Activated CD4-positive, CD25-positive, alpha-beta regulatory T cell treated with anti-CD3 and anti-CD28 coated beads, Interleukin-2, amount 50 U/mL, for 24 hours (primary cell): ENCODE results near the gene MYL10.

Experiments used
- ATAC-seq, 2 donors: fragments of 150-1000 bp; cut with Tn5 transposase; one replicate each; pipeline ENCODE4 v1.10.0; 2021; ENCODE audit warnings: mild to moderate bottlenecking in 1 of 2, moderate library complexity in 1 of 2

Gene MYL10

GRCh38 chr7:101629171-101629570 is at the start of gene MYL10:
Gene MYL10 (minus strand): TSS chr7:101629296. CDS start chr7:101629118, 178 bp downstream.
- no peak for ATAC-seq

- ATAC-seq: no peak
Observed at GRCh38 chr7:101678658-101679057, 49.6 kb upstream of the MYL10 start.

GRCh38 chr7:101677797-101678479 is 48.8 kb upstream of the MYL10 start:
- ATAC-seq: no peak

GRCh38 chr7:101677391-101677790 is 48.3 kb upstream of the MYL10 start:
- no peak for ATAC-seq

GRCh38 chr7:101676956-101677355 is 47.9 kb upstream of the MYL10 start:
- ATAC-seq: no peak

GRCh38 chr7:101676062-101676598 is 47.0 kb upstream of the MYL10 start:
- ATAC-seq: no peak

- no peak for ATAC-seq
Observed at GRCh38 chr7:101674439-101674838, 45.3 kb upstream of the MYL10 start.

- no peak for ATAC-seq
Observed at GRCh38 chr7:101673951-101674350, 44.9 kb upstream of the MYL10 start.

- no peak for ATAC-seq
Observed at GRCh38 chr7:101673315-101673714, 44.2 kb upstream of the MYL10 start.

GRCh38 chr7:101671371-101672356 is 42.6 kb upstream of the MYL10 start:
- no peak for ATAC-seq

GRCh38 chr7:101669307-101669706 is 40.2 kb upstream of the MYL10 start:
- ATAC-seq: no peak

- no peak for ATAC-seq
Observed at GRCh38 chr7:101668726-101669125, 39.6 kb upstream of the MYL10 start.

GRCh38 chr7:101667920-101668319 is 38.8 kb upstream of the MYL10 start:
- no peak for ATAC-seq

- ATAC-seq: no peak
Observed at GRCh38 chr7:101667399-101667798, 38.3 kb upstream of the MYL10 start.

GRCh38 chr7:101666741-101667140 is 37.6 kb upstream of the MYL10 start:
- no peak for ATAC-seq

GRCh38 chr7:101666293-101666692 is 37.2 kb upstream of the MYL10 start:
- ATAC-seq: no peak

GRCh38 chr7:101664893-101665471 is 35.9 kb upstream of the MYL10 start:
- no peak for ATAC-seq

GRCh38 chr7:101664436-101664835 is 35.3 kb upstream of the MYL10 start:
- no peak for ATAC-seq

GRCh38 chr7:101663747-101664146 is 34.7 kb upstream of the MYL10 start:
- no peak for ATAC-seq

- no peak for ATAC-seq
Observed at GRCh38 chr7:101662447-101662998, 33.4 kb upstream of the MYL10 start.

- ATAC-seq: no peak
Observed at GRCh38 chr7:101659706-101660105, 30.6 kb upstream of the MYL10 start.

GRCh38 chr7:101657171-101657570 is 28.1 kb upstream of the MYL10 start:
- no peak for ATAC-seq

GRCh38 chr7:101651112-101651511 is 22.0 kb upstream of the MYL10 start:
- ATAC-seq: no peak
